IPS DF 6.9 (cell line): ENCODE data around the gene NSD2.
"Not testable (repeated sequence)": the region's sequence is repeated elsewhere in the genome, so short reads cannot be mapped to it uniquely, and the experiment has no call there.

Experiments used
- DNase-seq: peaks from one replicate; pipeline ENCODE4 v3.0.0-alpha.2; 2013; ENCODE audit warnings: low read depth, low spot score
- H3K27ac ChIP-seq: one replicate; pipeline ENCODE4 v1.5.1; 2013; ENCODE audit warnings: low read length, control low read depth
- H3K27me3 ChIP-seq: 2 replicates; pipeline ENCODE4 v1.6.1; 2013; ENCODE audit warnings: mild to moderate bottlenecking, low read length; ENCODE audit not compliant: control insufficient read depth, insufficient read depth
- H3K36me3 ChIP-seq: 2 replicates; pipeline ENCODE4 v1.6.1; 2013; ENCODE audit warnings: low read length; ENCODE audit not compliant: control insufficient read depth, insufficient read depth
- H3K4me1 ChIP-seq: 2 replicates; pipeline ENCODE4 v1.6.1; 2013; ENCODE audit warnings: low read length; ENCODE audit not compliant: control insufficient read depth, insufficient read depth
- H3K4me3 ChIP-seq: 2 replicates; pipeline ENCODE4 v1.5.1; 2013; ENCODE audit warnings: mild to moderate bottlenecking, low read length
- H3K9me3 ChIP-seq: 2 replicates; pipeline ENCODE4 v1.6.1; 2013; ENCODE audit warnings: low read length, inconsistent platforms; ENCODE audit not compliant: control insufficient read depth, insufficient read depth
- WGBS: extraction: QIAGEN DNeasy Blood & Tissue Kit; methylation state at CpG from one replicate; pipeline ENCODE4 v1.1.7; 2013; ENCODE audit warnings: mixed read lengths, missing lambda C conversion rate; ENCODE audit not compliant: insufficient read length, insufficient coverage; 5-methylcytosine and 5-hydroxymethylcytosine counted together

NSD2 gene

DNA sequence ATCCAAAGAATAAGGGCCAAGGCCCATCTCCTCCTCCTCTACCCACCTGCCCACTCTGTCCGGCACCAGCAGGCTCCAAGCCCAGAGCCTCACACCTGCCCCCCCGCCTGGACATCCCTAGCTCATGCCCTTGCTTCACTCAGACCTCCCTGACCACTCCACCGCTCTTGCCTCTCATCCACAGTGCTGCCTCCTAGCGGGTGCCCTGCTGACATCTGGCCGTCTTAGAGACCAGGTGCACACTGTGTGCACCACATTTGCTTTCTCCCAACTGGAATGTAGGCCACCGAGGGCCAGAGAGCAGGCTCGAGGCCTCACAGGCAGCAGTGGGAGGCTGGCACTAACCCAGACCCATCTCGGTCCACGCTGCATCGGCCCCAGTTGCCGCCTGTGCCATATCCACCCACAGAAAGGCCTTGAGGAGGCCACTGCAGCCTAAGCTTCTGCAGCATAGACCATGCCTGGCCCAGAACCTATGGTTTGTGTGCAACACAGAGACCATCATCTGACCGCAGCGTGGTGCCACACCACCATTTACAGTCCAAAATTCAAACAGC is 28.8 kb upstream of the NSD2 start:
- no peaks in the 10 kb centered on the region for H3K9me3 ChIP-seq
- no peak overlapping the region for H3K27ac ChIP-seq
- WGBS: no CpG with 5 or more reads among the region's 13 CpGs
- H3K36me3 ChIP-seq: peaks cover 11% of the 10 kb centered on the region
- H3K4me3 ChIP-seq: no peak overlapping the region
- H3K27me3 ChIP-seq: no peaks in the 10 kb centered on the region
- H3K4me1 ChIP-seq: no peaks in the 10 kb centered on the region
- no peak for DNase-seq

DNA sequence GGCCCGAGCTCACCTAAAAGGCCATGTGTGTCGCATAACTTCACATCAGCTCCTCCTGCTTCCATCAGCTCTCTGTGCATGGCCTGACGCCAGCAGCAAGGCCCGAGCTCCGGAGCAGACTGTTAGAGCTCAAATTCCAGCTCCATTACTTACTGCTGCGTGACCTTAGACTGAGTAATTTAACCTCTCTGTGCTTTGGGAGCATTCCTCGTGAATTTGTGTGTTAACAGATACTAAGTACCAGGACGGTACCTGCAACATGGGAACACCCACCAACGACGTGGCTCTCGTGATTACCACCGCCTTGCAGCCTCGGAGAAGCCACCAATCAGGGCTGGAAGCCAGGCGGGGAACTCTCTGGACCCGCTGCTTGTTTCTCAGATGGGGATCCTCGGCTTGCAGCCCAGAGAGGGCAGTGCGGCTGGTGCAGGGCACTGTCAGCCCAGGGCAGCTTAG is 28.2 kb upstream of the NSD2 start:
- no peaks in the 10 kb centered on the region for H3K9me3 ChIP-seq
- no peak overlapping the region for H3K27ac ChIP-seq
- no peaks in the 10 kb centered on the region for H3K4me1 ChIP-seq
- WGBS: no CpG with 5 or more reads among the region's 17 CpGs
- H3K36me3 ChIP-seq: peaks cover 11% of the 10 kb centered on the region
- H3K27me3 ChIP-seq: no peaks in the 10 kb centered on the region
- H3K4me3 ChIP-seq: no peak overlapping the region
- DNase-seq: no peak

DNA sequence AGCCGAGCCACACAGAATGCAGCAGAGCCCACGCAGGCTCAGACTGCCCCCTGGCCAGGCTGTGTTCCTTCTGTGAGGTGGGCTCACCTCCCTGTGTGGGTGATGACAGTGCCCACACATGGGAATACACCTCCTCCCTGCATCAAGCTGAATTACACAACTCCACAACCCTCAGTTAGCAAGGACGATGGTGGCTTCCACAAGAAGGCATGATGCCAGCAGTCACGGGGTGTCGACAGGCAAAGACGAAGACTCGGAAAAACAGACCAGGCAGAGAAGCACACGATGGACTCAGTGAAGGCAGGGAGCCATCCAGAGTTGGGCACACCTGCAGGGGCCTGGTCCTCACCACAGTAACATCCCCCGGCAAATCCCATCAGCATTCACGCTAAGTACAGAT is 27.3 kb upstream of the NSD2 start:
- DNase-seq: no peak
- no CpG with 5 or more reads among the region's 10 CpGs for WGBS
- Histone ChIP-seq H3K4me3 (no peak overlapping the region), H3K27me3 (no peaks in the 10 kb centered on the region), H3K27ac (no peak overlapping the region), H3K9me3 (no peaks in the 10 kb centered on the region), H3K4me1 (no peaks in the 10 kb centered on the region), H3K36me3 (peaks cover 11% of the 10 kb centered on the region)

DNA sequence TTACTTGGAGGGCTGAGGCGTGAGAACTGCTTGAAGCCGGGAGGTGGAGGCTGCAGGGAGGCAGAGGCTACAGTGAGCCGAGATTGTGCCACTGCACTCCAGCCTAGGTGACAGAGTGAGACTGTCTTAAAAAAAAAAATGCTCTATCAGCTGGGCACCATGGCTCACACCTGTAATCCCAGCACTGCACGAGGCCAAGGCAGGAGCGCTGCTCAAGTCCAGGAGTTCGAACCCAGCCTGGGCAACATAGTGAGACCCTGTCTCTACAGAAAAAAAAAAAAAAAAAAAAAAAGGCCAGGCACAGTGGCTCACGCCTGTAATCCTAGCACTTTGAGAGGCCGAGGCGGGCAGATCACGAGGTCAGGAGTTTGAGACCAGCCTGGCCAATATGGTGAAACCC is 26.6 kb upstream of the NSD2 start:
- DNase-seq, H3K27ac ChIP-seq, H3K27me3 ChIP-seq, H3K4me3 ChIP-seq, H3K4me1 ChIP-seq, H3K9me3 ChIP-seq, H3K36me3 ChIP-seq: not testable (repeated sequence)
- no CpG with 5 or more reads among the region's 10 CpGs for WGBS

DNA sequence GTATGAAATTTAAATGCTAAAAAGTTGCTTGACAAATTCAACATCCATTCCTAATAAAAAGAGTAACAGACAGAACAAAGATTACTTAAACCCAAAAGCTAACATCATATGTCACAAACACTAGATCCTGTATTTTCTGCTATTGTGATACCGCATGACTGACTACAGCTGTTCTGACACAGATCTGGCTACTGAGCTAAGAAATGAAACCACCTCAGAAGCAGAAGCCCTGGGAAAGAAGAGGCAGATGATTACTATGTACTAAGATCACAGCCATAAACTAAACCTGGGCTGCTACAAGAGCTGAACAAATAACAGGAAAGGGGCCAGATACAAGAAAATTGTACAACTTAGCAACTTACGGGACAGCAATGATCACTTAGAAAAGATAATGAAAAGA is 24.6 kb upstream of the NSD2 start:
- no peak for DNase-seq
- no peak overlapping the region for H3K27ac ChIP-seq
- no peaks in the 10 kb centered on the region for H3K27me3 ChIP-seq
- no CpG with 5 or more reads among the region's 2 CpGs for WGBS
- no peaks in the 10 kb centered on the region for H3K4me1 ChIP-seq
- no peaks in the 10 kb centered on the region for H3K9me3 ChIP-seq
- H3K4me3 ChIP-seq: no peak overlapping the region
- peaks cover 3% of the 10 kb centered on the region; the same call in 1 of the 2 replicates for H3K36me3 ChIP-seq

DNA sequence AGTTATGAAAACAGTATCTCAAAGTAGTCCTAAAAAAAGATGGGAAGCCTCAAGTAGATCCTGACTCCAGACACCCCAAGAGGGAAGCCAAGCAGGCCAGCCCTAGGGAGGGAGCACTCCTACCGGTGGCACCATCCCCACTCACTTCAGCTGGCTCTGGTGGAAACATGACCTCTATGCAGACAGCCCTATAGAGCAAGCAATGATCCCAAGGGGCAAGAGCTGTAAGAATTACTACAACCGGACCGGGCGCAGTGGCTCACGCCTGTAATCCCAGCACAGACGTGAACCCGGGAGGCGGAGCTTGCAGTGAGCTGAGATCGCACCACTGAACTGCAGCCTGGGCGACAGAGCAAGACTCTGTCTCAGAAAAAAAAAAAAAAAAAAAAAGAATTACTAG is 20.9 kb upstream of the NSD2 start:
- Histone ChIP-seq H3K27me3 (no peaks in the 10 kb centered on the region), H3K4me3 (no peak overlapping the region; the same call in 1 of the 2 replicates), H3K36me3 (no peaks in the 10 kb centered on the region), H3K9me3 (no peaks in the 10 kb centered on the region), H3K4me1 (no peaks in the 10 kb centered on the region), H3K27ac (no peak overlapping the region)
- DNase-seq: no peak
- no CpG with 5 or more reads among the region's 10 CpGs for WGBS

DNA sequence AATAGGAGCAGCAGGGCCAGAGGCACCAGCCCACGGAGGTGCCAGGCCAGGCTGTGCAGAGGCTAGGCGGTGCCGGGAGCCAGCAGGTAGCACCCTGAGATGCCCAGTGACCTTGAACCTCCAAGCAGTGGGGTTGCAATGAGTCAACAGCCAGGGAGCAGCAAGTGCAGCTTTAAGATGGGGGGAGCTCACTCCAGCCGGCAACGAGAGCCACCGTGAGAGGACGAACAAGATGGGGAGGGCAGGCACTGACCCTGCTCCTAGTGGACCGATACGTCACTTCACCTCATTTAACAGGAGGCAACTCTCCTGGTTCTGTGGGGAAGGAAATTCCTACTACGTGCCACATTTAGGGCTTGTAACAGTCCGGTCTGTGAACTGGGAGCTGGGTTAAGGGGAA is 20.0 kb upstream of the NSD2 start:
- DNase-seq: no peak
- no CpG with 5 or more reads among the region's 11 CpGs for WGBS
- Histone ChIP-seq H3K27me3 (no peaks in the 10 kb centered on the region), H3K36me3 (no peaks in the 10 kb centered on the region), H3K4me3 (no peak overlapping the region), H3K9me3 (no peaks in the 10 kb centered on the region), H3K27ac (no peak overlapping the region), H3K4me1 (no peaks in the 10 kb centered on the region)

DNA sequence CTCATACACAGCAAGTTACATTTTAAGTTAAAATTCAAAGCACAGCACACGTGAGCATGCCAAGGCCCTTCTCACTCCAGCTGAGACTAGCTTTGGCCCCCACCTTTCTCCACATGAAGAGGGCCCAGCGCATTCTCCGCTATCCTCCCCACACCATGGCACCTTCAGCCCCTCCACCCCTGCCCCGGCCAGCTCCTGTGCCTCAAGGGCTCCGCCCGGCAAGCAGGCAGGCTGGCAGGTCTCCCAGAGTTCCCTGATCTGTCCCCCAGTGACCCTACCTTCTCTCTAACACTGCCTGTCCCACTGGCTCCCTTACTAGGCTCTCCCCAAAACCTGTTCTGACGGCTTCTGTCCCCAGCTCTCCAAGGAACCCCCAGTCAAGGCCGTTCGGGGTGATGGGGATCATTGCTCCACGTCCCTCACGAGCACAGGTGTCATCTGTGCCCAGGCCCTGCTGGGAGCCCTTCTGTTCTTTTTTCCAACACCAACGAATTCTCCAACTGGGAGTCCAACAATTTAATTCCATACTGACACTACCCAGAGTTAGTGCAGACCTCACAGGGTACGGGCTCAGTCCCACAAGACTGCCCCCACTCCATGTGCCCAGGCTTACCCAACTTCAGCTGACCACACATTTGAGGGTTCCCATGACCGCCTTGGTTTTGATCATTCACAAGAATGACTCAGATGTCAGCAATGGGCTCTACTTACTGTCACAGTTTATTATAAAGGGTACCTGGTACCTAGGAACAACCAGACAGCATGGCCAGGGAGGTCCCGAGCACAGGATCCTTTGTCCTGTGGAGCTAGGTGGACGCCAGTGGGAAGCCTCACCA is 19.4 kb upstream of the NSD2 start:
- H3K4me3 ChIP-seq: no peak overlapping the region
- DNase-seq: no peak
- peaks cover 1% of the 10 kb centered on the region; the same call in 1 of the 2 replicates for H3K27me3 ChIP-seq
- H3K36me3 ChIP-seq: no peaks in the 10 kb centered on the region
- no peaks in the 10 kb centered on the region for H3K4me1 ChIP-seq
- no peaks in the 10 kb centered on the region for H3K9me3 ChIP-seq
- WGBS: no CpG with 5 or more reads among the region's 16 CpGs
- no peak overlapping the region for H3K27ac ChIP-seq

DNA sequence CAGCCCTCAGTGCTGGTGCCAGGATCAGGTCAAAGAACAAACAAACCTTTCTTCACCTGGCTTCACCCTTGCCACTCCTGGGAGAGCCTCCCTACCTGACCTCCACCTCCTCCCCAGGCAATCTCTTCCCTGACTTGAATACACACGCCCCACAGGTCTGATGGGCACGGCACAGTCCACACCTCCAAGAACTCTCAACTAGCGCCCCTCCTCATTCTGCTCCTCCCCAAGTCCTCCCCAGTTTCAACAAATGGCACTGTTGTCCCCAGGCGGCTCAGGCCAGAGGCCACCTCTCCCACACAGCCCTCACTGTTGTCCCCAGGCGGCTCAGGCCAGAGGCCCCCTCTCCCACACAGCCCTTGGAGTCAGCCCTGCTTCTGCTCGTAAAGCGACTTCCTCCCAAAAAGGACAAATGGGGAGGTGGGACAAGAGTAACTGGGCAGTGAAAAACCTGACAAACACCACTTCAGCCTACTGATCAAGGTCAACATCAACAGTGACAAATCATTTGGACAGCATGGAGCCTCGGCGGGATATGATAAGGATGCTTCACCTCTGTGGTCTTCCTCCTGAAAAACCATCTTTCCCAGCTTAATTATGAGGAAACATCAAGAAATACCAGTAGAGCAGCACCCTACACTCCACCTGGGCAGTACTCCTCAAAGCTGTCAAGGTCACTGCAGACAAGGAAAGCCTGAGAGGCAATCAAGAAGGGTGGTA is 18.1 kb upstream of the NSD2 start:
- H3K4me3 ChIP-seq: no peak overlapping the region
- H3K27me3 ChIP-seq: peaks cover 14% of the 10 kb centered on the region
- DNase-seq: no peak
- no peaks in the 10 kb centered on the region for H3K36me3 ChIP-seq
- no peak overlapping the region for H3K27ac ChIP-seq
- 0 out of 2 replicates have a peak, but pooled peaks cover 2% of the 10 kb centered on the region for H3K4me1 ChIP-seq
- WGBS: no CpG with 5 or more reads among the region's 9 CpGs
- no peaks in the 10 kb centered on the region for H3K9me3 ChIP-seq

DNA sequence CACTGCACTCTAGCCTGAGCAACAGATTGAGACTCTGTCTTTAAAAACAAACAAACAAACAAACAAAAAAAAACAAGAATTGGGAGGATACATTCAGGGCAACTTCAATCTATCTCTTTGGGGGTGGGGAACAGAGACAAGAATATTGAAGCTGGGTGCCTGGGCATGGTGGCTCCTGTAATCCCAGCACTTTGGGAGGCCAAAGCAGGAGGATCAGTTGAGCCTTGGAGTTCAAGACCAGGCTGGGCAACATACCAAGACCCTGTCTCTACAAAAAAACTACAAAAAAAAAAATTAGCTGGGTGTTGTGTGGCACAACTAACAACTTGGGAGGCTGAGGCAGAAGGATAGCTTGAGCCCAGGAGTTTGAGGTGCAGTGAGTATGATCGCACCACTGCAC is 16.4 kb upstream of the NSD2 start:
- no peak overlapping the region for H3K4me3 ChIP-seq
- DNase-seq: no peak
- H3K36me3 ChIP-seq: no peaks in the 10 kb centered on the region
- WGBS: no CpG with 5 or more reads among the region's 1 CpG
- H3K27ac ChIP-seq: no peak overlapping the region
- H3K27me3 ChIP-seq: peaks cover 29% of the 10 kb centered on the region
- no peaks in the 10 kb centered on the region for H3K9me3 ChIP-seq
- H3K4me1 ChIP-seq: 0 out of 2 replicates have a peak, but pooled peaks cover 2% of the 10 kb centered on the region
